Ammon's horn (tissue), 1 donor: ENCODE data around the gene LRRC52.
A peak's percentile ranks its signal among the peaks of the same experiment; 100 is the strongest.
"Not testable (repeated sequence)": the region's sequence is repeated elsewhere in the genome, so short reads cannot be mapped to it uniquely, and the experiment has no call there.

ENCODE experiments used
- DNase-seq: peaks from one replicate; pipeline ENCODE4 v3.0.0-alpha.2; 2016; ENCODE audit warnings: low spot score

The LRRC52 gene

GRCh38 chr1:165581926-165582325, 38.1 kb downstream of the LRRC52 start:
- no peak for DNase-seq

GRCh38 chr1:165586398-165586797, 42.6 kb downstream of the LRRC52 start:
- no peak for DNase-seq

- DNase-seq = not testable (repeated sequence)
These were observed 47.6 kb downstream of the LRRC52 start for GRCh38 chr1:165591391-165591790.

GRCh38 chr1:165592945-165593823, 49.4 kb downstream of the LRRC52 start:
- DNase-seq = peak; percentile 89

- DNase-seq = no peak
These were observed 51.6 kb downstream of the LRRC52 start for GRCh38 chr1:165595246-165595938.

GRCh38 chr1:165597883-165598675, 54.3 kb downstream of the LRRC52 start:
- DNase-seq = peak; percentile 99

- DNase-seq = no peak
These were observed 54.9 kb downstream of the LRRC52 start for GRCh38 chr1:165598676-165599059.

GRCh38 chr1:165600793-165601192, 57.0 kb downstream of the LRRC52 start:
- peak; percentile 44 for DNase-seq

GRCh38 chr1:165603810-165604209, 60.0 kb downstream of the LRRC52 start:
- no peak for DNase-seq

GRCh38 chr1:165605246-165605645, 61.4 kb downstream of the LRRC52 start:
- DNase-seq = no peak

GRCh38 chr1:165606676-165607075, 62.9 kb downstream of the LRRC52 start:
- DNase-seq = not testable (repeated sequence)

- DNase-seq = no peak
These were observed 67.1 kb downstream of the LRRC52 start for GRCh38 chr1:165610866-165611265.

- DNase-seq = no peak
These were observed 68.3 kb downstream of the LRRC52 start for GRCh38 chr1:165612062-165612461.
